Smooth muscle cell (in vitro differentiated cells): Measurements from ENCODE around the gene ABCA1. TPM values are rescaled to one million over a fixed set of nuclear protein-coding genes. Genes with fewer than 3 reads are reported as not detected.

Experiments
- DNase-seq: peaks from one replicate; lab custom pipeline; 2025; ENCODE audit not compliant: unreplicated experiment; lab: John Stamatoyannopoulos, UW
- H2AFZ ChIP-seq: fragments of 200-600 bp; sonication (generic); 2 replicates; pipeline ENCODE4 v1.6.0; 2016; ENCODE audit warnings: antibody characterized with exemption, low read depth, mild to moderate bottlenecking
- H3F3A ChIP-seq: fragments of 200-600 bp; sonication (generic); 2 replicates; pipeline ENCODE4 v1.6.0; 2017; ENCODE audit warnings: antibody characterized with exemption, low read depth
- H3K27ac ChIP-seq: fragments of 200-600 bp; sonication (generic); 2 replicates; pipeline ENCODE4 v1.5.1; 2016; ENCODE audit warnings: low read depth, mild to moderate bottlenecking
- H3K27me3 ChIP-seq: fragments of 200-600 bp; sonication (generic); 2 replicates; pipeline ENCODE4 v1.6.1; 2016; ENCODE audit warnings: low read depth, mild to moderate bottlenecking
- H3K36me3 ChIP-seq: fragments of 200-600 bp; sonication (generic); 2 replicates; pipeline ENCODE4 v1.5.1; 2016; ENCODE audit warnings: low read depth
- H3K4me1 ChIP-seq: fragments of 200-600 bp; sonication (generic); 2 replicates; pipeline ENCODE4 v1.5.1; 2016; ENCODE audit warnings: low read depth
- H3K4me2 ChIP-seq: fragments of 200-600 bp; sonication (generic); 2 replicates; pipeline ENCODE4 v1.6.0; 2016; ENCODE audit warnings: mild to moderate bottlenecking
- H3K4me3 ChIP-seq: fragments of 200-600 bp; sonication (generic); 2 replicates; pipeline ENCODE4 v1.5.1; 2016; ENCODE audit warnings: mild to moderate bottlenecking
- H3K79me2 ChIP-seq: fragments of 200-600 bp; sonication (generic); 2 replicates; pipeline ENCODE4 v1.6.0; 2016; ENCODE audit warnings: low read depth, mild to moderate bottlenecking
- H3K9ac ChIP-seq: fragments of 200-600 bp; sonication (generic); 2 replicates; pipeline ENCODE4 v1.6.0; 2016; ENCODE audit warnings: low read depth
- H3K9me3 ChIP-seq: fragments of 200-600 bp; sonication (generic); replicated peaks from 2 replicates; pipeline ENCODE4 v1.5.1; 2016; ENCODE audit warnings: low read depth
- H4K20me1 ChIP-seq: fragments of 200-600 bp; sonication (generic); 2 replicates; pipeline ENCODE4 v1.6.0; 2016; ENCODE audit warnings: low read depth
- WGBS: methylation state at CpG from one replicate; pipeline ENCODE4 v1.1.7; 2016; ENCODE audit warnings: low lambda C conversion rate; 5-methylcytosine and 5-hydroxymethylcytosine counted together
- polyA plus RNA-seq: library from polyadenylated mRNA; unstranded; fragments of >200 nt; fragmentation: Nextera tagmentation; extraction: Ambion mirVana; gene quantifications from 2 replicates; pipeline ENCODE4 v1.2.1, GENCODE V29; 2016
- total RNA-seq: library from RNA; depleted of rRNA; stranded (reverse); fragments of >200 nt; gene quantifications from 2 replicates; pipeline ENCODE4 v1.2.3, GENCODE V29; 2014
- TF ChIP-seq, protein P1 (sequence below): fragments of 200-600 bp; sonication (generic); IDR thresholded peaks from 2 replicates; pipeline ENCODE4 v1.5.1; 2017; ENCODE audit warnings: borderline replicate concordance, mild to moderate bottlenecking, antibody characterized with exemption; ENCODE audit not compliant: insufficient read depth, poor library complexity, severe bottlenecking

Gene ABCA1
- total and polyA plus RNA-seq, 2 experiments from 2014 or later = 2.8 to 29.6 TPM

GRCh38 chr9:104746798-104747197 is 181.2 kb downstream of the ABCA1 start:
- Histone ChIP-seq H2AFZ (peak overlapping the region; percentile 100), H3K27ac (no peak overlapping the region), H3F3A (no peaks in the 10 kb centered on the region), H3K79me2 (peaks cover 12% of the 10 kb centered on the region), H3K4me1 (no peaks in the 10 kb centered on the region), H3K9ac (peak overlapping the region; percentile 78), H3K4me3 (peak overlapping the region; percentile 96), H4K20me1 (no peaks in the 10 kb centered on the region), H3K4me2 (peak overlapping the region; percentile 93), H3K27me3 (no peaks in the 10 kb centered on the region), H3K9me3 (no peaks in the 10 kb centered on the region), H3K36me3 (no peaks in the 10 kb centered on the region)
- DNase-seq = no peak
- TF ChIP-seq, protein P1, sequence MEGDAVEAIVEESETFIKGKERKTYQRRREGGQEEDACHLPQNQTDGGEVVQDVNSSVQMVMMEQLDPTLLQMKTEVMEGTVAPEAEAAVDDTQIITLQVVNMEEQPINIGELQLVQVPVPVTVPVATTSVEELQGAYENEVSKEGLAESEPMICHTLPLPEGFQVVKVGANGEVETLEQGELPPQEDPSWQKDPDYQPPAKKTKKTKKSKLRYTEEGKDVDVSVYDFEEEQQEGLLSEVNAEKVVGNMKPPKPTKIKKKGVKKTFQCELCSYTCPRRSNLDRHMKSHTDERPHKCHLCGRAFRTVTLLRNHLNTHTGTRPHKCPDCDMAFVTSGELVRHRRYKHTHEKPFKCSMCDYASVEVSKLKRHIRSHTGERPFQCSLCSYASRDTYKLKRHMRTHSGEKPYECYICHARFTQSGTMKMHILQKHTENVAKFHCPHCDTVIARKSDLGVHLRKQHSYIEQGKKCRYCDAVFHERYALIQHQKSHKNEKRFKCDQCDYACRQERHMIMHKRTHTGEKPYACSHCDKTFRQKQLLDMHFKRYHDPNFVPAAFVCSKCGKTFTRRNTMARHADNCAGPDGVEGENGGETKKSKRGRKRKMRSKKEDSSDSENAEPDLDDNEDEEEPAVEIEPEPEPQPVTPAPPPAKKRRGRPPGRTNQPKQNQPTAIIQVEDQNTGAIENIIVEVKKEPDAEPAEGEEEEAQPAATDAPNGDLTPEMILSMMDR = no peak
- 20% methylated on average over 1 of the region's 1 CpG for WGBS

DNA sequence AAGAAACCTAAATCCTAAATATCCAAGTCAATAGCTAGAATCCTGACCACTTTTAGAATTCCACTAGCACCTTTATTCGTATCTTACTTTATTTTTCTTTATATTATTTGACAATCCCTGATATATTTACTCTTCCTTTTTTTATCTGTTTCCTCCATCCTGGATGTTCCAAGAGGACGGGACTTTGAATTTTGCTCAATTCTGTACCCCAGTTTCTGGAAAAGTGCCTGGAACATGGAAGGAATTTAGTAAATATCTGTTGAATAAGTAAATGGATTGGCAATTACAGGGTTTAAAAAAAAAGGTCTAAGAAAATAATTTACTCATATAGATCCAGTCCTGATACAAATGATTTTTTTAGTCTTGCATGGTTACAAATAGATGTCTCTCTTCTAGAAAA is 181.7 kb downstream of the ABCA1 start:
- 83% methylated on average over 2 of the region's 2 CpGs for WGBS
- Histone ChIP-seq H4K20me1 (no peaks in the 10 kb centered on the region), H3K4me2 (no peak overlapping the region)

GRCh38 chr9:104745852-104746251 is 182.1 kb downstream of the ABCA1 start:
- Histone ChIP-seq H3K4me1 (no peaks in the 10 kb centered on the region), H3K4me3 (no peak overlapping the region), H3K4me2 (no peak overlapping the region), H3K36me3 (no peaks in the 10 kb centered on the region), H3K9me3 (no peaks in the 10 kb centered on the region), H2AFZ (no peak overlapping the region), H3K27me3 (no peaks in the 10 kb centered on the region), H3K27ac (no peak overlapping the region), H3K79me2 (peaks cover 12% of the 10 kb centered on the region), H3F3A (no peaks in the 10 kb centered on the region), H3K9ac (no peak overlapping the region), H4K20me1 (no peaks in the 10 kb centered on the region)
- TF ChIP-seq, protein P1 = no peak
- WGBS = 86% methylated on average over 1 of the region's 1 CpG
- no peak for DNase-seq

More for the DNA sequence above, 181.7 kb downstream of the ABCA1 start:
- no peaks in the 10 kb centered on the region for H3K4me1 ChIP-seq
- no peaks in the 10 kb centered on the region for H3F3A ChIP-seq
- H3K9me3 ChIP-seq = no peaks in the 10 kb centered on the region
- no peak overlapping the region for H3K4me3 ChIP-seq
- DNase-seq = no peak
- H2AFZ ChIP-seq = no peak overlapping the region
- no peaks in the 10 kb centered on the region for H3K36me3 ChIP-seq
- no peak overlapping the region for H3K27ac ChIP-seq
- H3K27me3 ChIP-seq = no peaks in the 10 kb centered on the region
- no peak overlapping the region for H3K9ac ChIP-seq
- peaks cover 12% of the 10 kb centered on the region for H3K79me2 ChIP-seq
- TF ChIP-seq, protein P1 = no peak

DNA sequence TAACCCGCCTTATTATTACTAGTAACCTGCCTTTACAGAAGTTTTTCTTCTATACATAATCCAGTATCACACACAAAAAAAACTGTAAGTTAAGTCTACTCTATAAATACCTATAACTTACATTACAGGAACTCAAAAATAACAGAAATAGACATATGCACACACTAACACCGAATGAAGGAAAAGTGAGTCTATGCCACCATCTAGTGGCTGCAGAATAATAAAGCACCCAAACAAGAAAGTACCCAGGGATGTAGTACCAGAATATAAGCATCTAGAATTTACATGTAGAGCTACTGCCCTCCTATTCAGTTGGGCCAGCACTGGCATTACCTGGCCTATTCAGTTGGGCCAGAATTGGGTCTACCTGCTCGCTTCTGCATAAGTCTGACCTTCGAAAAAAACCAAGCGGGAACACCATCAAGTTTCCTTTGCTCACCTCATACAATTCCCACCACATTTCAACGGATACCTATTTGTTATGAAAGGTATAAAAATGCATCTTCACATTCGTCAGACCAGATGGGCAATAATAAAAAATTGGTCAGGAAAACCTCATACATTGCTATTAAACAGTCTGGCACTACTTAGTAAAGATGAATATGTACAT is 184.5 kb downstream of the ABCA1 start:
- H3K9ac ChIP-seq = no peak overlapping the region
- H3K4me2 ChIP-seq = no peak overlapping the region
- no peak overlapping the region for H2AFZ ChIP-seq
- peaks cover 3% of the 10 kb centered on the region for H3K79me2 ChIP-seq
- H3K27me3 ChIP-seq = no peaks in the 10 kb centered on the region
- H3F3A ChIP-seq = no peaks in the 10 kb centered on the region
- no peak overlapping the region for H3K4me3 ChIP-seq
- TF ChIP-seq, protein P1 = peak; percentile 77
- no peak overlapping the region for H3K27ac ChIP-seq
- WGBS = 34% methylated on average over 7 of the region's 7 CpGs
- no peaks in the 10 kb centered on the region for H3K36me3 ChIP-seq
- no peak for DNase-seq
- no peaks in the 10 kb centered on the region for H3K9me3 ChIP-seq
- H3K4me1 ChIP-seq = no peaks in the 10 kb centered on the region
- no peaks in the 10 kb centered on the region for H4K20me1 ChIP-seq
